ENCODE measurements around the gene MCM7. TPM values are rescaled to one million over a fixed set of nuclear protein-coding genes. Genes with fewer than 3 reads are reported as not detected.

MCM7 gene
- total RNA-seq, 2 donors from 2014 or later = 32.6 to 34.5 TPM

- intact Hi-C loops (cut with DNase I) = loop anchor here (10.0 kb wide), 1 partner anchor 145 kb away; the partner anchor contains the start of gene GJC3
- H3K36me3 ChIP-seq (replicated peaks in 1 of 2; ENCODE audit: insufficient read depth in 1 of 2, low read depth in 2 of 2) = peaks cover 33 to 42% of the 10 kb centered on the region in 2 donors
- peaks cover 8% of the 10 kb centered on the region for H3K4me1 ChIP-seq
- no peaks in the 10 kb centered on the region for H3K27me3 ChIP-seq
- no peak overlapping the region for H3K27ac ChIP-seq
- no peak for ATAC-seq
- TF ChIP-seq POLR2A (IDR thresholded peaks at IDR 0.05) = no peak
- TF ChIP-seq, protein P1, sequence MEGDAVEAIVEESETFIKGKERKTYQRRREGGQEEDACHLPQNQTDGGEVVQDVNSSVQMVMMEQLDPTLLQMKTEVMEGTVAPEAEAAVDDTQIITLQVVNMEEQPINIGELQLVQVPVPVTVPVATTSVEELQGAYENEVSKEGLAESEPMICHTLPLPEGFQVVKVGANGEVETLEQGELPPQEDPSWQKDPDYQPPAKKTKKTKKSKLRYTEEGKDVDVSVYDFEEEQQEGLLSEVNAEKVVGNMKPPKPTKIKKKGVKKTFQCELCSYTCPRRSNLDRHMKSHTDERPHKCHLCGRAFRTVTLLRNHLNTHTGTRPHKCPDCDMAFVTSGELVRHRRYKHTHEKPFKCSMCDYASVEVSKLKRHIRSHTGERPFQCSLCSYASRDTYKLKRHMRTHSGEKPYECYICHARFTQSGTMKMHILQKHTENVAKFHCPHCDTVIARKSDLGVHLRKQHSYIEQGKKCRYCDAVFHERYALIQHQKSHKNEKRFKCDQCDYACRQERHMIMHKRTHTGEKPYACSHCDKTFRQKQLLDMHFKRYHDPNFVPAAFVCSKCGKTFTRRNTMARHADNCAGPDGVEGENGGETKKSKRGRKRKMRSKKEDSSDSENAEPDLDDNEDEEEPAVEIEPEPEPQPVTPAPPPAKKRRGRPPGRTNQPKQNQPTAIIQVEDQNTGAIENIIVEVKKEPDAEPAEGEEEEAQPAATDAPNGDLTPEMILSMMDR (IDR thresholded peaks at IDR 0.05) = no peak
- H3K4me3 ChIP-seq = no peak overlapping the region
- WGBS, 2 donors = 93 to 96% methylated on average over 5 of the region's 5 CpGs
- H3K9me3 ChIP-seq = peaks cover 0 to 21% (median 0%) of the 10 kb centered on the region in 3 donors
- no peak for DNase-seq
These were observed 31.2 kb downstream of the MCM7 start for GRCh38 chr7:100069991-100070390.

- H3K4me1 ChIP-seq = peaks cover 8% of the 10 kb centered on the region
- peaks cover 0 to 14% (median 0%) of the 10 kb centered on the region in 3 donors for H3K9me3 ChIP-seq
- H3K36me3 ChIP-seq (replicated peaks in 1 of 2; ENCODE audit: insufficient read depth in 1 of 2, low read depth in 2 of 2) = peaks cover 15 to 21% of the 10 kb centered on the region in 2 donors
- DNase-seq (no peak), ATAC-seq (no peak)
- 91 to 96% methylated on average over 7 of the region's 7 CpGs for WGBS, 2 donors
- no peaks in the 10 kb centered on the region for H3K27me3 ChIP-seq
- H3K27ac ChIP-seq = no peak overlapping the region
- intact Hi-C loops (cut with DNase I) = no loop called here
- TF ChIP-seq, protein P1 (IDR thresholded peaks at IDR 0.05) = no peak
- H3K4me3 ChIP-seq = no peak overlapping the region
These were observed 34.2 kb downstream of the MCM7 start for GRCh38 chr7:100066953-100067352.

- Histone ChIP-seq H3K27ac (peak overlapping the region in 2 of 4 donors; percentile 33 to 35), H3K4me1 (peaks cover 8% of the 10 kb centered on the region), H3K9me3 (peaks cover 0 to under 1% (median 0%) of the 10 kb centered on the region in 3 donors), H3K27me3 (no peaks in the 10 kb centered on the region), H3K36me3 (replicated peaks in 1 of 2; ENCODE audit: insufficient read depth in 1 of 2, low read depth in 2 of 2) (peaks cover 2 to 7% of the 10 kb centered on the region in 2 donors), H3K4me3 (no peak overlapping the region)
- 57 to 59% methylated on average over 8 of the region's 8 CpGs for WGBS, 2 donors
- intact Hi-C loops (cut with DNase I) = no loop called here
- DNase-seq (peak in 1 of 4 donors; percentile 35), ATAC-seq (peak; percentile 54)
- no peak for TF ChIP-seq POLR2A (IDR thresholded peaks at IDR 0.05)
- TF ChIP-seq, protein P1 (IDR thresholded peaks at IDR 0.05) = no peak
These were observed 35.6 kb downstream of the MCM7 start for GRCh38 chr7:100065452-100066186.

DNA sequence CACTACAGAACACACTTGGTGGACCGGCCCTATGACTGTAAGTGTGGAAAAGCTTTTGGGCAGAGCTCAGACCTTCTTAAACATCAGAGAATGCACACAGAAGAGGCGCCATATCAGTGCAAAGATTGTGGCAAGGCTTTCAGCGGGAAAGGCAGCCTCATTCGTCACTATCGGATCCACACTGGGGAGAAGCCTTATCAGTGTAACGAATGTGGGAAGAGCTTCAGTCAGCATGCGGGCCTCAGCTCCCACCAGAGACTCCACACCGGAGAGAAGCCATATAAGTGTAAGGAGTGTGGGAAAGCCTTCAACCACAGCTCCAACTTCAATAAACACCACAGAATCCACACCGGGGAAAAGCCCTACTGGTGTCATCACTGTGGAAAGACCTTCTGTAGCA lies 37.0 kb downstream of the MCM7 start:
- H3K27ac ChIP-seq = no peak overlapping the region
- intact Hi-C loops (cut with DNase I) = no loop called here
- no peak for DNase-seq
- no peaks in the 10 kb centered on the region for H3K9me3 ChIP-seq
- H3K4me3 ChIP-seq = no peak overlapping the region
- TF ChIP-seq, protein P1 (IDR thresholded peaks at IDR 0.05) = no peak
- TF ChIP-seq POLR2A (IDR thresholded peaks at IDR 0.05) = no peak
- H3K36me3 ChIP-seq (replicated peaks in 1 of 2; ENCODE audit: insufficient read depth in 1 of 2, low read depth in 2 of 2) = peaks cover 0 to 2% of the 10 kb centered on the region in 2 donors
- ATAC-seq = no peak
- no peaks in the 10 kb centered on the region for H3K27me3 ChIP-seq
- 83 to 84% methylated on average over 7 to 9 of the region's 9 CpGs for WGBS, 2 donors
- H3K4me1 ChIP-seq = peaks cover 8% of the 10 kb centered on the region

DNA sequence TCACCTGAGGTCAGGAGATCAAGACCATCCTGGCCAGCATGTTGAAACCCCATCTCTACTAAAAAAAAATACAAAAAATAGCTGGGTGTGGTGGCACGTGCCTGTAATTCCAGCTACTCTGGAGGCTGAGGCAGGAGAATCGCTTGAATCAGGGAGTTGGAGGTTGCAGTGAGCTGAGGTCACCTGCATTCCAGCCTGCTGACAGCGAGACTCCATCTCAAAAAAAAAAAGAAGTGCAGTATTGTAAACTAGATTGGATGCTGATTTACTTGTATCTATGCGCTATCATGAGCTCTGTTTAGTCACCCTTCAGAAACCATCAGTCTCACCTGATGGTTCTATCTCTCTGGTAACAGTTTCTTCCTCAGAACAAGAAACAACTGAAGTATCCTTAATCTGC lies 37.8 kb downstream of the MCM7 start:
- Histone ChIP-seq H3K4me3 (no peak overlapping the region), H3K4me1 (peaks cover 8% of the 10 kb centered on the region), H3K36me3 (replicated peaks in 1 of 2; ENCODE audit: insufficient read depth in 1 of 2, low read depth in 2 of 2) (peaks cover 0 to 2% of the 10 kb centered on the region in 2 donors), H3K27me3 (no peaks in the 10 kb centered on the region), H3K27ac (no peak overlapping the region), H3K9me3 (no peaks in the 10 kb centered on the region)
- intact Hi-C loops (cut with DNase I) = no loop called here
- ATAC-seq = no peak
- TF ChIP-seq POLR2A (IDR thresholded peaks at IDR 0.05) = no peak
- TF ChIP-seq, protein P1 (IDR thresholded peaks at IDR 0.05) = no peak
- DNase-seq = no peak
- WGBS, 2 donors = 93 to 95% methylated on average over 4 of the region's 4 CpGs
